ENCODE results near the gene GLT8D2. TPM values are rescaled to one million over a fixed set of nuclear protein-coding genes. Genes with fewer than 3 reads are reported as not detected.
"Not testable (repeated sequence)": the region's sequence is repeated elsewhere in the genome, so short reads cannot be mapped to it uniquely, and the experiment has no call there.

GLT8D2 gene
- total RNA-seq, 6 experiments from 2014 or later: 36.4 to 58.0 (median 50.9) TPM

GRCh38 chr12:104046306-104046705, 3.7 kb downstream of the GLT8D2 start:
- no peak for DNase-seq
- peaks cover 31% of the 10 kb centered on the region for H3K36me3 Mint-ChIP-seq (ENCODE audit: low read depth)
- no peak overlapping the region for H3K27ac Mint-ChIP-seq
- no peaks in the 10 kb centered on the region for H3K9me3 Mint-ChIP-seq
- H3K4me3 Mint-ChIP-seq: no peak overlapping the region
- H3K27me3 Mint-ChIP-seq (ENCODE audit: insufficient read depth): no peaks in the 10 kb centered on the region; the same call in 1 of the 2 replicates
- TF ChIP-seq, protein P1, sequence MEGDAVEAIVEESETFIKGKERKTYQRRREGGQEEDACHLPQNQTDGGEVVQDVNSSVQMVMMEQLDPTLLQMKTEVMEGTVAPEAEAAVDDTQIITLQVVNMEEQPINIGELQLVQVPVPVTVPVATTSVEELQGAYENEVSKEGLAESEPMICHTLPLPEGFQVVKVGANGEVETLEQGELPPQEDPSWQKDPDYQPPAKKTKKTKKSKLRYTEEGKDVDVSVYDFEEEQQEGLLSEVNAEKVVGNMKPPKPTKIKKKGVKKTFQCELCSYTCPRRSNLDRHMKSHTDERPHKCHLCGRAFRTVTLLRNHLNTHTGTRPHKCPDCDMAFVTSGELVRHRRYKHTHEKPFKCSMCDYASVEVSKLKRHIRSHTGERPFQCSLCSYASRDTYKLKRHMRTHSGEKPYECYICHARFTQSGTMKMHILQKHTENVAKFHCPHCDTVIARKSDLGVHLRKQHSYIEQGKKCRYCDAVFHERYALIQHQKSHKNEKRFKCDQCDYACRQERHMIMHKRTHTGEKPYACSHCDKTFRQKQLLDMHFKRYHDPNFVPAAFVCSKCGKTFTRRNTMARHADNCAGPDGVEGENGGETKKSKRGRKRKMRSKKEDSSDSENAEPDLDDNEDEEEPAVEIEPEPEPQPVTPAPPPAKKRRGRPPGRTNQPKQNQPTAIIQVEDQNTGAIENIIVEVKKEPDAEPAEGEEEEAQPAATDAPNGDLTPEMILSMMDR (IDR thresholded peaks at IDR 0.05): no peak
- H3K4me1 Mint-ChIP-seq (ENCODE audit: low read depth): peaks cover 55% of the 10 kb centered on the region

- Mint-ChIP-seq H3K36me3 (ENCODE audit: low read depth) (peaks cover 31% of the 10 kb centered on the region), H3K27ac (no peak overlapping the region), H3K4me1 (ENCODE audit: low read depth) (peaks cover 42% of the 10 kb centered on the region), H3K9me3 (no peaks in the 10 kb centered on the region), H3K4me3 (no peak overlapping the region), H3K27me3 (ENCODE audit: insufficient read depth) (no peaks in the 10 kb centered on the region; the same call in 1 of the 2 replicates)
- no peak for DNase-seq
- TF ChIP-seq, protein P1 (IDR thresholded peaks at IDR 0.05): no peak
These were observed 5.8 kb downstream of the GLT8D2 start for GRCh38 chr12:104044158-104044557.

DNA sequence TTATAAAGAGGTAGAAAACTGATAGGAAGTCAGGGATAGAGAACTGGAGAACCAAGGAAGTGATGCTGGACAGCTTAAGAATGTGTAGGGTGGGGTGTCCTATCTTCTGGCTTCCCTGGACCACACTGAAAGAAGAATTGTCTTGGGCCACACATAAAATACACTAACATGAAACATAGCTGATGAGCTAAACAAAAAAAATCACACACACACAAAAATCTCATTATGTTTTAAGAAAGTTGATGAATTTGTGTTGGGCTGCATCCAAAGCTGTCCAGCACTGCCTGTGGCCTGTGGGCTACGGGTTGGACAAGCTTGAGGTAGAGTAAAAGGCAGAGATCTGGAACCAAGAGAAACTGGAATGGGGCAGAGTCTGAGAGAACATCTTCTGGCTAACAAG, 7.4 kb downstream of the GLT8D2 start:
- TF ChIP-seq, protein P1 (IDR thresholded peaks at IDR 0.05): no peak
- no peak for DNase-seq
- H3K9me3 Mint-ChIP-seq: peaks cover 3% of the 10 kb centered on the region; the same call in 1 of the 2 replicates
- peaks cover 26% of the 10 kb centered on the region for H3K4me1 Mint-ChIP-seq (ENCODE audit: low read depth)
- no peak overlapping the region for H3K4me3 Mint-ChIP-seq
- peaks cover 31% of the 10 kb centered on the region for H3K36me3 Mint-ChIP-seq (ENCODE audit: low read depth)
- H3K27me3 Mint-ChIP-seq (ENCODE audit: insufficient read depth): no peaks in the 10 kb centered on the region; the same call in 1 of the 2 replicates
- H3K27ac Mint-ChIP-seq: no peak overlapping the region

GRCh38 chr12:104039769-104040168, 10.2 kb downstream of the GLT8D2 start:
- not testable (repeated sequence) for H3K4me3 Mint-ChIP-seq; DNase-seq; H3K9me3 Mint-ChIP-seq; H3K27me3 Mint-ChIP-seq (ENCODE audit: insufficient read depth); H3K27ac Mint-ChIP-seq
- peaks cover 29% of the 10 kb centered on the region for H3K36me3 Mint-ChIP-seq (ENCODE audit: low read depth)
- H3K4me1 Mint-ChIP-seq (ENCODE audit: low read depth): peaks cover 11% of the 10 kb centered on the region

- H3K4me3 Mint-ChIP-seq; DNase-seq; H3K27me3 Mint-ChIP-seq (ENCODE audit: insufficient read depth); H3K27ac Mint-ChIP-seq; H3K9me3 Mint-ChIP-seq; H3K4me1 Mint-ChIP-seq (ENCODE audit: low read depth): not testable (repeated sequence)
- H3K36me3 Mint-ChIP-seq (ENCODE audit: low read depth): peaks cover 14% of the 10 kb centered on the region
These were observed 13.8 kb downstream of the GLT8D2 start for GRCh38 chr12:104036143-104036542.

DNA sequence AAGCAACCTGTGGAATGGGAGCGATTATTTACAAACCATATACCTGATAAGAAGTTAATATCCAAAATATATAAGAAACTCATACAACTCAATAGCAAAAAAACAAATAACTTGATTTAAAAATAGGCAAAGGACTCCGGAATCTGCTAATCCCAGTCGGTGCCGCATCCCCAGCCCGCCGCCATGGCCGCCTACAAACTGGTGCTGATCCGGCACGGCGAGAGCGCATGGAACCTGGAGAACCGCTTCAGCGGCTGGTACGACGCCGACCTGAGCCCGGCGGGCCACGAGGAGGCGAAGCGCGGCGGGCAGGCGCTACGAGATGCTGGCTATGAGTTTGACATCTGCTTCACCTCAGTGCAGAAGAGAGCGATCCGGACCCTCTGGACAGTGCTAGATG, 19.4 kb downstream of the GLT8D2 start:
- not testable (repeated sequence) for H3K4me3 Mint-ChIP-seq; H3K27me3 Mint-ChIP-seq (ENCODE audit: insufficient read depth); H3K4me1 Mint-ChIP-seq (ENCODE audit: low read depth)

GRCh38 chr12:104026841-104027599, 23.0 kb downstream of the GLT8D2 start:
- Mint-ChIP-seq H3K4me3 (no peak overlapping the region), H3K9me3 (no peaks in the 10 kb centered on the region), H3K36me3 (ENCODE audit: low read depth) (no peaks in the 10 kb centered on the region; the same call in 1 of the 2 replicates), H3K27me3 (ENCODE audit: insufficient read depth) (no peaks in the 10 kb centered on the region), H3K27ac (no peak overlapping the region), H3K4me1 (ENCODE audit: low read depth) (peaks cover 10% of the 10 kb centered on the region; the same call in 1 of the 2 replicates)
- TF ChIP-seq, protein P1 (IDR thresholded peaks at IDR 0.05): no peak
- DNase-seq: no peak

More for the DNA sequence above, 19.4 kb downstream of the GLT8D2 start:
- not testable (repeated sequence) for H3K27ac Mint-ChIP-seq, DNase-seq, H3K9me3 Mint-ChIP-seq
- H3K36me3 Mint-ChIP-seq (ENCODE audit: low read depth): peaks cover 13% of the 10 kb centered on the region
